HepG2 (cell line): ENCODE data around the gene NPFFR1. TPM values are rescaled to one million over a fixed set of nuclear protein-coding genes. Genes with fewer than 3 reads are reported as not detected.
A peak's percentile ranks its signal among the peaks of the same experiment; 100 is the strongest.

Experiments
- ATF5 ChIP-seq: sonication (generic); formaldehyde crosslinking; IDR thresholded peaks from 2 replicates; pipeline ENCODE4 v1.4.0; 2020; ENCODE audit warnings: mild to moderate bottlenecking, low read depth, missing genetic modification reagents
- GTF3A ChIP-seq: sonication (generic); formaldehyde crosslinking; conservative IDR thresholded peaks from 2 replicates; pipeline ENCODE4 v1.4.0; 2020; ENCODE audit warnings: mild to moderate bottlenecking, missing genetic modification reagents
- MIER2 ChIP-seq: IDR thresholded peaks from 2 replicates; pipeline ENCODE4 v1.6.1; 2016; ENCODE audit warnings: missing biosample characterization, missing genetic modification reagents
- MYNN ChIP-seq: sonication (generic); formaldehyde crosslinking; IDR thresholded peaks from 2 replicates; pipeline ENCODE4 v1.4.0; 2020; ENCODE audit warnings: mild to moderate bottlenecking, low read depth, missing genetic modification reagents
- RFX3 ChIP-seq: IDR thresholded peaks from 2 replicates; pipeline ENCODE4 v1.6.1; 2016; ENCODE audit warnings: missing biosample characterization, missing genetic modification reagents
- RORA ChIP-seq: sonication (generic); formaldehyde crosslinking; IDR thresholded peaks from 2 replicates; pipeline ENCODE4 v1.5.0; 2020; ENCODE audit warnings: mild to moderate bottlenecking, missing genetic modification reagents, moderate library complexity
- TFDP1 ChIP-seq: IDR thresholded peaks from 2 replicates; pipeline ENCODE4 v1.6.1; 2016; ENCODE audit warnings: missing compliant biosample characterization, missing genetic modification reagents, borderline replicate concordance
- WIZ ChIP-seq: sonication (generic); formaldehyde crosslinking; IDR thresholded peaks from 2 replicates; pipeline ENCODE4 v1.5.1; 2020; ENCODE audit warnings: mild to moderate bottlenecking, missing genetic modification reagents
- YEATS4 ChIP-seq: sonication (generic); formaldehyde crosslinking; IDR thresholded peaks from 2 replicates; pipeline ENCODE4 v1.4.0; 2020; ENCODE audit warnings: missing genetic modification reagents, borderline replicate concordance
- ZHX2 ChIP-seq, 2 experiments: sonication (generic) in 1 of 2; formaldehyde crosslinking in 1 of 2; IDR thresholded peaks; 2 replicates each; pipeline versions ENCODE4 v1.6.1 to v1.9.0; 2014 to 2022; ENCODE audit warnings: antibody characterized with exemption in 1 of 2, borderline replicate concordance in 1 of 2, inconsistent platforms in 1 of 2, low read depth in 1 of 2, missing genetic modification reagents in 1 of 2
- ZNF280D ChIP-seq: sonication (generic); formaldehyde crosslinking; IDR thresholded peaks from 2 replicates; pipeline ENCODE4 v1.5.1; 2020; ENCODE audit warnings: mild to moderate bottlenecking, missing genetic modification reagents
- ZNF362 ChIP-seq: sonication (generic); formaldehyde crosslinking; IDR thresholded peaks from 2 replicates; pipeline ENCODE4 v1.4.0; 2020; ENCODE audit warnings: missing genetic modification reagents, mild to moderate bottlenecking, borderline replicate concordance
- ZNF430 ChIP-seq: sonication (generic); formaldehyde crosslinking; IDR thresholded peaks from 2 replicates; pipeline ENCODE4 v1.9.0; 2021; ENCODE audit warnings: mild to moderate bottlenecking, missing genetic modification reagents
- ZNF530 ChIP-seq: sonication (generic); formaldehyde crosslinking; IDR thresholded peaks from 2 replicates; pipeline ENCODE4 v1.5.0; 2020; ENCODE audit warnings: low read depth, mild to moderate bottlenecking, missing genetic modification reagents
- ZNF564 ChIP-seq: sonication (generic); formaldehyde crosslinking; IDR thresholded peaks from 2 replicates; pipeline ENCODE4 v1.8.1; 2023; ENCODE audit warnings: mild to moderate bottlenecking, missing genetic modification reagents
- ZNF7 ChIP-seq: IDR thresholded peaks from 2 replicates; pipeline ENCODE4 v1.6.1; 2016; ENCODE audit warnings: missing biosample characterization, missing genetic modification reagents
- polyA plus RNA-seq, 8 experiments: library from polyadenylated mRNA; depleted of rRNA in 3 of 8; stranded (reverse) in 7 of 8; unstranded in 1 of 8; fragments of >200 nt; fragmentation: Illumina TruSeq in 4 of 8; extraction: Trizol in 4 of 8; gene quantifications; 2 replicates each; pipeline versions ENCODE4 v1.2.1 to v1.2.3, GENCODE V29; 2011 to 2016; ENCODE audit warnings: low read depth in 4 of 8, missing spikeins in 1 of 8, mixed read lengths in 1 of 8; ENCODE audit not compliant: insufficient read depth in 1 of 8
- total RNA-seq, 5 experiments: library from RNA; depleted of rRNA; stranded (reverse); fragments of >200 nt; fragmentation: Illumina TruSeq; extraction: Trizol; gene quantifications; 2 replicates each; pipeline ENCODE4 v1.2.3, GENCODE V29; 2016; ENCODE audit warnings: low read depth in 1 of 5

Gene NPFFR1
- total and polyA plus RNA-seq, 2 of the 13 experiments (the other 11 are each of a cell fraction or from before 2014, with no cell fraction given) = under 0.01 TPM; not detected in 1

GRCh38 chr10:70255329-70256299 lies 28.2 kb downstream of the NPFFR1 start (continued):
- TF ChIP-seq RORA (CRISPR knock-in tag) (no peak), ZNF280D (CRISPR knock-in tag) (no peak), RFX3 (CRISPR knock-in tag) (no peak), ZHX2 (IDR thresholded peaks at IDR 0.05; ENCODE audit: low read depth) (no peak), ZHX2 (CRISPR knock-in tag; IDR thresholded peaks at IDR 0.05; ENCODE audit: borderline replicate concordance) (no peak), ZNF530 (CRISPR knock-in tag) (no peak), TFDP1 (CRISPR knock-in tag) (no peak), MIER2 (CRISPR knock-in tag) (no peak), ZNF7 (CRISPR knock-in tag) (peak; percentile 42; the same call in 1 of the 2 replicates), ZNF564 (no peak), MYNN (CRISPR knock-in tag) (no peak), GTF3A (CRISPR knock-in tag) (no peak), ZNF430 (CRISPR knock-in tag) (no peak), ZNF362 (peak; percentile 92), ATF5 (CRISPR knock-in tag) (no peak), WIZ (CRISPR knock-in tag) (no peak), YEATS4 (CRISPR knock-in tag) (no peak)
